Dendritic cell treated with granulocyte-macrophage colony-stimulating factor and Interleukin-4, amounts not matched to agents 40 ng/mL and 50 ng/mL, for 4 days (primary cell): Measurements from ENCODE around the gene NDFIP1.
"Not testable (repeated sequence)": the region's sequence is repeated elsewhere in the genome, so short reads cannot be mapped to it uniquely, and the experiment has no call there.

Source experiments
- H3K27ac Mint-ChIP-seq: one replicate; pipeline ENCODE4 v1.8.0; 2022; ENCODE audit warnings: mild to moderate bottlenecking, mixed read lengths
- H3K27me3 Mint-ChIP-seq: one replicate; pipeline ENCODE4 v1.8.0; 2022; ENCODE audit warnings: mild to moderate bottlenecking, mixed read lengths
- H3K36me3 Mint-ChIP-seq: one replicate; pipeline ENCODE4 v1.8.0; 2022; ENCODE audit warnings: low read depth, mixed read lengths
- H3K4me1 Mint-ChIP-seq: one replicate; pipeline ENCODE4 v1.8.0; 2022; ENCODE audit warnings: low read depth, mixed read lengths
- H3K4me3 Mint-ChIP-seq: one replicate; pipeline ENCODE4 v1.8.0; 2022; ENCODE audit warnings: mild to moderate bottlenecking, moderate library complexity, mixed read lengths
- H3K9me3 Mint-ChIP-seq: one replicate; pipeline ENCODE4 v1.8.0; 2022; ENCODE audit warnings: mixed read lengths
- intact Hi-C: fragments of 100-400 bp; cut with micrococcal nuclease; formaldehyde crosslinking; loops from one replicate; pipeline ENCODE4 v1.15.0; 2022

Gene NDFIP1

GRCh38 chr5:142080248-142080647, 28.3 kb upstream of the NDFIP1 start:
- no peaks in the 10 kb centered on the region for H3K36me3 Mint-ChIP-seq
- intact Hi-C loops = no loop called here
- H3K27me3 Mint-ChIP-seq = peaks cover 18% of the 10 kb centered on the region
- no peak overlapping the region for H3K4me3 Mint-ChIP-seq
- H3K9me3 Mint-ChIP-seq = no peaks in the 10 kb centered on the region
- peaks cover 6% of the 10 kb centered on the region for H3K4me1 Mint-ChIP-seq
- no peak overlapping the region for H3K27ac Mint-ChIP-seq

DNA sequence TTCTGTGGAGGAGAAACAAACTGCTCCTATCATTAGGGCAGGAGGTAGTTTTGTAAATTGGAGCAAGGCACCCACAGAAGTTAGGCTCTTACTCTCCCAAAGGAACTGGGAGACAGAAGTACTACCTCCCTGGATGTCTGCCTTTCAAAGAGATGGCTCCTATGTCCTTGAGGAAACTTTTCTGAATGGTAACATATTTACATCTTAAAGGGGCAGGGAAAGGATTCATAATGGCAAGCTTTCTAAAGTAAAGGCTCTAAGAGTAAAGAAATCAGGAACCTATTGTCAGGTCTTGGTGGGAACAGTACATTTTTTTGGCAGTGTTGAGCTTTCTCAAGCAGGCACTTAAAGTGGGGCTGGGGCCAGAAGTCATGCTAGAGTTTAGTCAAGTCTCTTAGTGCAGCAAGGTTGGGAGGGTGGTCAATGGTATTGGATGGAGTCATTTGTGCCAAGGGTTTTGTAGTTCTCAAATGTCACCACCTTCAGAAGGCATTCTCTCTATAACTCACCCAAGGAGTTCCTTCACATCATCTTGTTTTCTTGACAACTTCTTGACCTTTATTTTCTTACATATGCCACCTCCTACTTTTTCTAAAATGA, 26.3 kb upstream of the NDFIP1 start:
- Mint-ChIP-seq H3K9me3 (no peaks in the 10 kb centered on the region), H3K4me3 (no peak overlapping the region), H3K4me1 (peaks cover 6% of the 10 kb centered on the region), H3K27me3 (peaks cover 23% of the 10 kb centered on the region), H3K27ac (no peak overlapping the region), H3K36me3 (no peaks in the 10 kb centered on the region)
- intact Hi-C loops = no loop called here

- Mint-ChIP-seq H3K36me3 (no peaks in the 10 kb centered on the region), H3K27ac (no peak overlapping the region), H3K4me1 (no peaks in the 10 kb centered on the region), H3K9me3 (no peaks in the 10 kb centered on the region), H3K4me3 (no peak overlapping the region), H3K27me3 (peaks cover 27% of the 10 kb centered on the region)
- intact Hi-C loops = no loop called here
Measured at GRCh38 chr5:142086229-142086628, 22.4 kb upstream of the NDFIP1 start.

GRCh38 chr5:142086679-142087078, 21.9 kb upstream of the NDFIP1 start:
- no peaks in the 10 kb centered on the region for H3K36me3 Mint-ChIP-seq
- H3K9me3 Mint-ChIP-seq = no peaks in the 10 kb centered on the region
- H3K4me1 Mint-ChIP-seq = no peaks in the 10 kb centered on the region
- peaks cover 28% of the 10 kb centered on the region for H3K27me3 Mint-ChIP-seq
- no peak overlapping the region for H3K27ac Mint-ChIP-seq
- intact Hi-C loops = no loop called here
- H3K4me3 Mint-ChIP-seq = no peak overlapping the region

DNA sequence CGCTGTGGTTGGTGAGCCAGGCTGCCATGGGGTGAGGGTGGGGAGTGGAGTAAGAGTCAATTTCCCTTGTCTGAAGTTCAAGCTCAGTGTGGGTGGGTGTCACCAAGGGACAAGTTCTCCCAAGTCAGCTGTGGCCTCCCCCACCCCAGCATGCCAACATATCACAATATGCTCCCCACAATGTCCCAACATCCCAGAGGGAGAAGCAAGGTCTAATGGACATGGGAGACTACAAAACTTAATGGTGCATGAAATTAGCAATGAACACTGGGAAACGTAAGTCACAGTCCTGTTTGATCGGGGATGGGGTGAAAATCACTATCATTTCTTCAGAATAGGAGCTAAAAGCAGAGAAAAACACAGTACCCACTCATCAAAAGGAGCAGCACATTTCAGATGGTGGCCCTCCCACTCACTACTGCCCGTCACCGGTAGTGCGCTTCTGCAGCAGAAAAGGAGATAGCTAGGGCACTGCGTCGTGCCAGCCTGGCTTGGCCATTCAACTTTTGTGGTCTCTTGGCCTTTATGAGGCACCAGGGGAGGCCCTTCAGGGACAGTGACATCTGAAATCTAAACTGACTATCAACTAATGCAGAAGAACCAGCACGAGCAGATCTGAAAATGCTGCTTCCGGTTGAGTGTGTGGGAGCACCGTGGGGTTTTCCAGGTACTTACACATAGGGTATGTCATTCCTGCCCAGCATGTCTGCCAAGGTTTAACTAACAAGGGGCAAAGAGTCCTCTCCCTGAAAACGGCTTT, 20.5 kb upstream of the NDFIP1 start:
- no peaks in the 10 kb centered on the region for H3K4me1 Mint-ChIP-seq
- no peaks in the 10 kb centered on the region for H3K9me3 Mint-ChIP-seq
- no peak overlapping the region for H3K4me3 Mint-ChIP-seq
- intact Hi-C loops = no loop called here
- H3K27me3 Mint-ChIP-seq = peaks cover 25% of the 10 kb centered on the region
- no peak overlapping the region for H3K27ac Mint-ChIP-seq
- no peaks in the 10 kb centered on the region for H3K36me3 Mint-ChIP-seq

DNA sequence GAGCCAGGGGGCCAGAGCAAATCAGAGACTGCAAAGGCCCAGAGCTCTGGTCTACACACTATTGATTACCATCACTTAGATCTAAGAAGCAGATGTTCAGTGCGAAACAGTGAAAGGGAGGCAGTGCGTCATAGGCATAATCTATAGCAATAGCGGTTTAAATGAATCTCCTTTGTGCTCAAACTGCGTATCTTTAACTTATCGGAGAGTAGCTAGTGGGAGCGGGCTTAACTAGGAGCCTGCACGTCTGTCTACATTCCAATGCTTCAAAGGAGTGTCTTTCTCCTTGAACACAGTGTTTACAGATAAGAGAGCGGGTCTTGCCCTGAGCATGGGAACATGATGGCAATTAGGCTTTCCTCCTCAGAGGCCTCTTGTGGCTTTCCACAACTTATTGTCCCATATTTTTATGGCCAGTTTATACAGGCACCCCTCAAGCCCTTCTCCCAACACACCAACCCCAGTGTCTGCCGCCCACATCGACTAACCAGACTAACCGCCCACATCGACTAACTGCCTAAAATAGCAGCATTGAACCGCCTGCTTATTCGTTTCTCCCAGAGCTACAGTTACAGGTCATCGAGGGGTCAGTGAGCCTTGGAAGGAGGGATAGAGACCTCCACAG, 19.6 kb upstream of the NDFIP1 start:
- intact Hi-C loops, H3K36me3 Mint-ChIP-seq, H3K4me1 Mint-ChIP-seq, H3K9me3 Mint-ChIP-seq, H3K4me3 Mint-ChIP-seq, H3K27ac Mint-ChIP-seq: not testable (repeated sequence)
- peaks cover 25% of the 10 kb centered on the region for H3K27me3 Mint-ChIP-seq

GRCh38 chr5:142091012-142091411, 17.6 kb upstream of the NDFIP1 start:
- intact Hi-C loops = no loop called here
- Mint-ChIP-seq H3K36me3 (no peaks in the 10 kb centered on the region), H3K27me3 (peaks cover 13% of the 10 kb centered on the region), H3K27ac (no peak overlapping the region), H3K4me3 (no peak overlapping the region), H3K9me3 (no peaks in the 10 kb centered on the region), H3K4me1 (peaks cover 13% of the 10 kb centered on the region)

GRCh38 chr5:142091922-142092321, 16.7 kb upstream of the NDFIP1 start:
- Mint-ChIP-seq H3K4me3 (no peak overlapping the region), H3K27ac (no peak overlapping the region), H3K36me3 (no peaks in the 10 kb centered on the region), H3K27me3 (peaks cover 13% of the 10 kb centered on the region), H3K4me1 (peaks cover 14% of the 10 kb centered on the region), H3K9me3 (no peaks in the 10 kb centered on the region)
- intact Hi-C loops = no loop called here

GRCh38 chr5:142095035-142095434, 13.5 kb upstream of the NDFIP1 start:
- H3K4me3 Mint-ChIP-seq = no peak overlapping the region
- H3K4me1 Mint-ChIP-seq = peaks cover 14% of the 10 kb centered on the region
- intact Hi-C loops = loop anchor here (5.0 kb wide), 1 partner anchor 137 kb away; no protein-coding TSS in a partner anchor
- H3K27me3 Mint-ChIP-seq = peaks cover 7% of the 10 kb centered on the region
- no peaks in the 10 kb centered on the region for H3K9me3 Mint-ChIP-seq
- H3K36me3 Mint-ChIP-seq = no peaks in the 10 kb centered on the region
- peak overlapping the region; percentile 52 for H3K27ac Mint-ChIP-seq

DNA sequence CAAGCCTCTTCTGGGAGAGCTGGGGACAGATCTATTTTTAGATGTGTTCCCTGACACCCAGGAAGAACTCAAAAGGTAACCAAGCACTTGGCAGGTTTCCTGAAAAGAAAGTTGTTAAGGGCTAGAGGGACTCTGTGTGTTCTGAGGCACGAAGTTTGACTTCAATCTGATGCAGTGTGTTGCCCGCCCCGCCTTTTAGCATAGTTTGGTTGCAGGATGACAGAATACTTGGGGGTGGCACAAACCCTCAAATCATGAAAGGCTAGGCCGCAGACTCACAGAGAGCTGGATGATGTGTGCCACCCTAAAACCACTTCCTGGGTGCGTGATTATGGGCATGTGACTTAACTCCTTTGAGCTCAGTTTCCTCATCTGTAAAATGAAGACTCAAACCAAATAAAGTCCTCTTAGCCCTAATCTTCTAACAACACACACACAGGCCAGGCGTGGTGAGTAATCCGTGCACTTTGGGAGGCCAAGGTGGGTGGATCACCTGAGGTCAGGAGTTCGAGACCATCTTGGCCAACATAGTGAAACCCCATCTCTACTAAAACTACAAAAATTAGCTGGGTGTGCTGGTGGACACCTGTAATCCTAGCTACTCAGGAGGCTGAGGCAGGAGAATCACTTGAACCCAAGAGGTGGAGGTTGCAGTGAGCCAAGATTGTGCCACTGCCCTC, 12.8 kb upstream of the NDFIP1 start:
- H3K4me3 Mint-ChIP-seq = no peak overlapping the region
- intact Hi-C loops = loop anchor here (5.0 kb wide), 1 partner anchor 137 kb away; no protein-coding TSS in a partner anchor
- peaks cover 4% of the 10 kb centered on the region for H3K27me3 Mint-ChIP-seq
- H3K36me3 Mint-ChIP-seq = no peaks in the 10 kb centered on the region
- peak overlapping the region; percentile 52 for H3K27ac Mint-ChIP-seq
- peaks cover 6% of the 10 kb centered on the region for H3K9me3 Mint-ChIP-seq
- H3K4me1 Mint-ChIP-seq = peaks cover 14% of the 10 kb centered on the region

GRCh38 chr5:142096382-142096781, 12.2 kb upstream of the NDFIP1 start:
- intact Hi-C loops = loop anchor here (5.0 kb wide), 1 partner anchor 136 kb away; no protein-coding TSS in a partner anchor
- no peak overlapping the region for H3K4me3 Mint-ChIP-seq
- no peak overlapping the region for H3K27ac Mint-ChIP-seq
- peaks cover 12% of the 10 kb centered on the region for H3K9me3 Mint-ChIP-seq
- no peaks in the 10 kb centered on the region for H3K36me3 Mint-ChIP-seq
- peaks cover 4% of the 10 kb centered on the region for H3K27me3 Mint-ChIP-seq
- H3K4me1 Mint-ChIP-seq = peaks cover 14% of the 10 kb centered on the region

- H3K4me3 Mint-ChIP-seq = no peak overlapping the region
- H3K36me3 Mint-ChIP-seq = no peaks in the 10 kb centered on the region
- H3K9me3 Mint-ChIP-seq = peaks cover 14% of the 10 kb centered on the region
- intact Hi-C loops = loop anchor here (5.0 kb wide), 1 partner anchor 135 kb away; no protein-coding TSS in a partner anchor
- H3K27ac Mint-ChIP-seq = no peak overlapping the region
- peaks cover 14% of the 10 kb centered on the region for H3K4me1 Mint-ChIP-seq
- peaks cover 1% of the 10 kb centered on the region for H3K27me3 Mint-ChIP-seq
Measured at GRCh38 chr5:142097681-142098080, 10.9 kb upstream of the NDFIP1 start.

- intact Hi-C loops = loop anchor here (5.0 kb wide), 1 partner anchor 134 kb away; no protein-coding TSS in a partner anchor
- no peak overlapping the region for H3K4me3 Mint-ChIP-seq
- H3K9me3 Mint-ChIP-seq = peaks cover 14% of the 10 kb centered on the region
- peaks cover 14% of the 10 kb centered on the region for H3K4me1 Mint-ChIP-seq
- peaks cover 1% of the 10 kb centered on the region for H3K27me3 Mint-ChIP-seq
- H3K27ac Mint-ChIP-seq = no peak overlapping the region
- no peaks in the 10 kb centered on the region for H3K36me3 Mint-ChIP-seq
Measured at GRCh38 chr5:142098275-142098674, 10.3 kb upstream of the NDFIP1 start.

GRCh38 chr5:142098931-142099330, 9.6 kb upstream of the NDFIP1 start:
- intact Hi-C loops = loop anchor here (5.0 kb wide), 1 partner anchor 133 kb away; no protein-coding TSS in a partner anchor

More at GRCh38 chr5:142098931-142099330, 9.6 kb upstream of the NDFIP1 start:
- peaks cover 1% of the 10 kb centered on the region for H3K27me3 Mint-ChIP-seq
- peaks cover 14% of the 10 kb centered on the region for H3K9me3 Mint-ChIP-seq
- peaks cover 14% of the 10 kb centered on the region for H3K4me1 Mint-ChIP-seq
- H3K36me3 Mint-ChIP-seq = no peaks in the 10 kb centered on the region
- no peak overlapping the region for H3K4me3 Mint-ChIP-seq
- H3K27ac Mint-ChIP-seq = no peak overlapping the region
